ENCODE measurements around the gene RAB6B.

- TF ChIP-seq FOS (IDR thresholded peaks at IDR 0.05; ENCODE audit: low read depth, low read length) (no peak), CTCF (conservative IDR thresholded peaks at IDR 0.05; ENCODE audit: low read depth, low read length) (no peak; the same call in 1 of the 2 replicates), RCOR1 (IDR thresholded peaks at IDR 0.05; ENCODE audit: insufficient replicate concordance, low read length) (no peak), BHLHE40 (IDR thresholded peaks at IDR 0.05; ENCODE audit: low read depth, low read length) (no peak), CEBPB (IDR thresholded peaks at IDR 0.05; ENCODE audit: low read depth, low read length) (no peak), POLR2A (IDR thresholded peaks at IDR 0.05; ENCODE audit: low read depth, low read length) (no peak), MAFK (IDR thresholded peaks at IDR 0.05; ENCODE audit: low read depth, low read length) (no peak), MXI1 (IDR thresholded peaks at IDR 0.05; ENCODE audit: borderline replicate concordance, low read depth, low read length) (no peak)
- TF ChIP-seq, protein P1, sequence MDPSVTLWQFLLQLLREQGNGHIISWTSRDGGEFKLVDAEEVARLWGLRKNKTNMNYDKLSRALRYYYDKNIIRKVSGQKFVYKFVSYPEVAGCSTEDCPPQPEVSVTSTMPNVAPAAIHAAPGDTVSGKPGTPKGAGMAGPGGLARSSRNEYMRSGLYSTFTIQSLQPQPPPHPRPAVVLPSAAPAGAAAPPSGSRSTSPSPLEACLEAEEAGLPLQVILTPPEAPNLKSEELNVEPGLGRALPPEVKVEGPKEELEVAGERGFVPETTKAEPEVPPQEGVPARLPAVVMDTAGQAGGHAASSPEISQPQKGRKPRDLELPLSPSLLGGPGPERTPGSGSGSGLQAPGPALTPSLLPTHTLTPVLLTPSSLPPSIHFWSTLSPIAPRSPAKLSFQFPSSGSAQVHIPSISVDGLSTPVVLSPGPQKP (IDR thresholded peaks at IDR 0.05; ENCODE audit: borderline replicate concordance, low read depth, low read length), result no peak
- TF ChIP-seq, protein P2, sequence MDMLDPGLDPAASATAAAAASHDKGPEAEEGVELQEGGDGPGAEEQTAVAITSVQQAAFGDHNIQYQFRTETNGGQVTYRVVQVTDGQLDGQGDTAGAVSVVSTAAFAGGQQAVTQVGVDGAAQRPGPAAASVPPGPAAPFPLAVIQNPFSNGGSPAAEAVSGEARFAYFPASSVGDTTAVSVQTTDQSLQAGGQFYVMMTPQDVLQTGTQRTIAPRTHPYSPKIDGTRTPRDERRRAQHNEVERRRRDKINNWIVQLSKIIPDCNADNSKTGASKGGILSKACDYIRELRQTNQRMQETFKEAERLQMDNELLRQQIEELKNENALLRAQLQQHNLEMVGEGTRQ (IDR thresholded peaks at IDR 0.05; ENCODE audit: low read depth, low read length), result no peak
These were observed 43.2 kb upstream of the RAB6B start for GRCh38 chr3:133938770-133939462.
